ENCODE measurements around the gene PNMA6A. TPM values are rescaled to one million over a fixed set of nuclear protein-coding genes. Genes with fewer than 3 reads are reported as not detected.

The PNMA6A gene
- total and polyA plus RNA-seq, 10 of the 15 experiments (the other 5 are each of a cell fraction or from before 2014, with no cell fraction given): 0.03 to 0.23 (median 0.15) TPM; not detected in 7

DNA sequence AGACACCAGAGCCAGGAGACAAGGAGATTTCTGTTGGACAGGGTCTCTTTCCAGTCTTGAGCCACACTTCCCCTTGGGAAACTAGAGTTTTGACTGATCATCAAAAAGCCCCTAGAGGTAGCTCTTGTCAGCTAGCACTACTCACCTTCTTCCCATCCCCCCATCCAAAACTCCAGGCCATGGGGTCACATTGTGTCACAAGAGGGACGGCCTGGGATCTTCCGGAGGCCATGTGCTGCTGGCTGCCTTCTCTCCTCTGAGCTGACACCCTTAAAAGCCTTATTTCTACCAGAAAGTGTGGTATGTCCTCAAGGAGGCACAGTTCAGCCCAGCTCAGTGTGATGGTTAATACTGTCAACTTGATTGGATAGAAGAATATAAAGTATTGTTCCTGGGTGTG is 8.2 kb upstream of the PNMA6A start:
- H4K20me1 ChIP-seq (ENCODE audit: control insufficient read depth, insufficient read depth): no peaks in the 10 kb centered on the region
- no peak overlapping the region for H3K4me2 ChIP-seq (ENCODE audit: control insufficient read depth, insufficient read depth)
- 30% methylated on average over 2 of the region's 2 CpGs for WGBS (ENCODE audit: insufficient coverage, insufficient replicate concordance, low lambda C conversion rate, missing lambda C conversion rate)
- H3K9ac ChIP-seq (ENCODE audit: control insufficient read depth, insufficient read depth, low read length): no peak overlapping the region
- H3K36me3 ChIP-seq (ENCODE audit: control insufficient read depth in 2 of 2, insufficient read depth in 2 of 2, low read length in 1 of 2): no peaks in the 10 kb centered on the region
- ATAC-seq (no peak), DNase-seq (ENCODE audit: low read depth, low spot score) (no peak), FAIRE-seq (no peak)
- no peaks in the 10 kb centered on the region for H3K27me3 ChIP-seq (replicated peaks in 1 of 2; ENCODE audit: control insufficient read depth in 2 of 2, insufficient read depth in 2 of 2, low read length in 1 of 2)
- CTCF ChIA-PET: no interaction called here
- no peak overlapping the region for H2AFZ ChIP-seq (ENCODE audit: control insufficient read depth, low read depth, low read length)
- POLR2A ChIA-PET: no interaction called here
- intact Hi-C loops (cut with micrococcal nuclease; ENCODE audit: unreplicated experiment) (loop anchor here (5.0 kb wide), 1 partner anchor 253 kb away; no protein-coding TSS in a partner anchor), in situ Hi-C loops (cut with MboI) (no loop called here)
- no peaks in the 10 kb centered on the region for H3K4me1 ChIP-seq (ENCODE audit: control insufficient read depth, insufficient read depth, low read length)
- RAD21 ChIA-PET (ENCODE audit: unreplicated experiment): no interaction called here
- H3K79me2 ChIP-seq (ENCODE audit: control insufficient read depth, insufficient read depth, low read length): no peaks in the 10 kb centered on the region
- H3K9me3 ChIP-seq (replicated peaks; ENCODE audit: control insufficient read depth, insufficient read depth, low read length): no peaks in the 10 kb centered on the region
- H3K4me3 ChIP-seq: no peak overlapping the region
- BruUV-seq (replicated peaks): no TSS peak
- SMC1A ChIA-PET (ENCODE audit: uncharacterized antibody, unreplicated experiment): no interaction called here
- H3K27ac ChIP-seq (ENCODE audit: control insufficient read depth, insufficient read depth): no peak overlapping the region
- TF ChIP-seq CREM (IDR thresholded peaks at IDR 0.05; ENCODE audit: low read depth): no peak
- no peak for TF ChIP-seq YBX1 (IDR thresholded peaks at IDR 0.05)
- TF ChIP-seq, protein P1, sequence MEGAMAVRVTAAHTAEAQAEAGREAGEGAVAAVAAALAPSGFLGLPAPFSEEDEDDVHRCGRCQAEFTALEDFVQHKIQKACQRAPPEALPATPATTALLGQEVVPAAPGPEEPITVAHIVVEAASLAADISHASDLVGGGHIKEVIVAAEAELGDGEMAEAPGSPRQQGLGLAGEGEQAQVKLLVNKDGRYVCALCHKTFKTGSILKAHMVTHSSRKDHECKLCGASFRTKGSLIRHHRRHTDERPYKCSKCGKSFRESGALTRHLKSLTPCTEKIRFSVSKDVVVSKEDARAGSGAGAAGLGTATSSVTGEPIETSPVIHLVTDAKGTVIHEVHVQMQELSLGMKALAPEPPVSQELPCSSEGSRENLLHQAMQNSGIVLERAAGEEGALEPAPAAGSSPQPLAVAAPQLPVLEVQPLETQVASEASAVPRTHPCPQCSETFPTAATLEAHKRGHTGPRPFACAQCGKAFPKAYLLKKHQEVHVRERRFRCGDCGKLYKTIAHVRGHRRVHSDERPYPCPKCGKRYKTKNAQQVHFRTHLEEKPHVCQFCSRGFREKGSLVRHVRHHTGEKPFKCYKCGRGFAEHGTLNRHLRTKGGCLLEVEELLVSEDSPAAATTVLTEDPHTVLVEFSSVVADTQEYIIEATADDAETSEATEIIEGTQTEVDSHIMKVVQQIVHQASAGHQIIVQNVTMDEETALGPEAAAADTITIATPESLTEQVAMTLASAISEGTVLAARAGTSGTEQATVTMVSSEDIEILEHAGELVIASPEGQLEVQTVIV (IDR thresholded peaks at IDR 0.05; ENCODE audit: borderline replicate concordance, partially characterized antibody): no peak
- no peak for TF ChIP-seq CBX5 (IDR thresholded peaks at IDR 0.05; ENCODE audit: low read depth)
- no peak for TF ChIP-seq RBBP5 (conservative IDR thresholded peaks at IDR 0.05)
- no peak for TF ChIP-seq KDM1A (IDR thresholded peaks at IDR 0.05; ENCODE audit: borderline replicate concordance)
- no peak for TF ChIP-seq JUND (IDR thresholded peaks at IDR 0.05; ENCODE audit: low read depth, low read length)
- no peak for TF ChIP-seq ZNF622 (IDR thresholded peaks at IDR 0.05)
- TF ChIP-seq, protein P2, sequence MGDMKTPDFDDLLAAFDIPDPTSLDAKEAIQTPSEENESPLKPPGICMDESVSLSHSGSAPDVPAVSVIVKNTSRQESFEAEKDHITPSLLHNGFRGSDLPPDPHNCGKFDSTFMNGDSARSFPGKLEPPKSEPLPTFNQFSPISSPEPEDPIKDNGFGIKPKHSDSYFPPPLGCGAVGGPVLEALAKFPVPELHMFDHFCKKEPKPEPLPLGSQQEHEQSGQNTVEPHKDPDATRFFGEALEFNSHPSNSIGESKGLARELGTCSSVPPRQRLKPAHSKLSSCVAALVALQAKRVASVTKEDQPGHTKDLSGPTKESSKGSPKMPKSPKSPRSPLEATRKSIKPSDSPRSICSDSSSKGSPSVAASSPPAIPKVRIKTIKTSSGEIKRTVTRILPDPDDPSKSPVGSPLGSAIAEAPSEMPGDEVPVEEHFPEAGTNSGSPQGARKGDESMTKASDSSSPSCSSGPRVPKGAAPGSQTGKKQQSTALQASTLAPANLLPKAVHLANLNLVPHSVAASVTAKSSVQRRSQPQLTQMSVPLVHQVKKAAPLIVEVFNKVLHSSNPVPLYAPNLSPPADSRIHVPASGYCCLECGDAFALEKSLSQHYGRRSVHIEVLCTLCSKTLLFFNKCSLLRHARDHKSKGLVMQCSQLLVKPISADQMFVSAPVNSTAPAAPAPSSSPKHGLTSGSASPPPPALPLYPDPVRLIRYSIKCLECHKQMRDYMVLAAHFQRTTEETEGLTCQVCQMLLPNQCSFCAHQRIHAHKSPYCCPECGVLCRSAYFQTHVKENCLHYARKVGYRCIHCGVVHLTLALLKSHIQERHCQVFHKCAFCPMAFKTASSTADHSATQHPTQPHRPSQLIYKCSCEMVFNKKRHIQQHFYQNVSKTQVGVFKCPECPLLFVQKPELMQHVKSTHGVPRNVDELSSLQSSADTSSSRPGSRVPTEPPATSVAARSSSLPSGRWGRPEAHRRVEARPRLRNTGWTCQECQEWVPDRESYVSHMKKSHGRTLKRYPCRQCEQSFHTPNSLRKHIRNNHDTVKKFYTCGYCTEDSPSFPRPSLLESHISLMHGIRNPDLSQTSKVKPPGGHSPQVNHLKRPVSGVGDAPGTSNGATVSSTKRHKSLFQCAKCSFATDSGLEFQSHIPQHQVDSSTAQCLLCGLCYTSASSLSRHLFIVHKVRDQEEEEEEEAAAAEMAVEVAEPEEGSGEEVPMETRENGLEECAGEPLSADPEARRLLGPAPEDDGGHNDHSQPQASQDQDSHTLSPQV (IDR thresholded peaks at IDR 0.05): no peak
- TF ChIP-seq, protein P3, sequence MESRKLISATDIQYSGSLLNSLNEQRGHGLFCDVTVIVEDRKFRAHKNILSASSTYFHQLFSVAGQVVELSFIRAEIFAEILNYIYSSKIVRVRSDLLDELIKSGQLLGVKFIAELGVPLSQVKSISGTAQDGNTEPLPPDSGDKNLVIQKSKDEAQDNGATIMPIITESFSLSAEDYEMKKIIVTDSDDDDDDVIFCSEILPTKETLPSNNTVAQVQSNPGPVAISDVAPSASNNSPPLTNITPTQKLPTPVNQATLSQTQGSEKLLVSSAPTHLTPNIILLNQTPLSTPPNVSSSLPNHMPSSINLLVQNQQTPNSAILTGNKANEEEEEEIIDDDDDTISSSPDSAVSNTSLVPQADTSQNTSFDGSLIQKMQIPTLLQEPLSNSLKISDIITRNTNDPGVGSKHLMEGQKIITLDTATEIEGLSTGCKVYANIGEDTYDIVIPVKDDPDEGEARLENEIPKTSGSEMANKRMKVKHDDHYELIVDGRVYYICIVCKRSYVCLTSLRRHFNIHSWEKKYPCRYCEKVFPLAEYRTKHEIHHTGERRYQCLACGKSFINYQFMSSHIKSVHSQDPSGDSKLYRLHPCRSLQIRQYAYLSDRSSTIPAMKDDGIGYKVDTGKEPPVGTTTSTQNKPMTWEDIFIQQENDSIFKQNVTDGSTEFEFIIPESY (IDR thresholded peaks at IDR 0.05): no peak
- TF ChIP-seq, protein P4, sequence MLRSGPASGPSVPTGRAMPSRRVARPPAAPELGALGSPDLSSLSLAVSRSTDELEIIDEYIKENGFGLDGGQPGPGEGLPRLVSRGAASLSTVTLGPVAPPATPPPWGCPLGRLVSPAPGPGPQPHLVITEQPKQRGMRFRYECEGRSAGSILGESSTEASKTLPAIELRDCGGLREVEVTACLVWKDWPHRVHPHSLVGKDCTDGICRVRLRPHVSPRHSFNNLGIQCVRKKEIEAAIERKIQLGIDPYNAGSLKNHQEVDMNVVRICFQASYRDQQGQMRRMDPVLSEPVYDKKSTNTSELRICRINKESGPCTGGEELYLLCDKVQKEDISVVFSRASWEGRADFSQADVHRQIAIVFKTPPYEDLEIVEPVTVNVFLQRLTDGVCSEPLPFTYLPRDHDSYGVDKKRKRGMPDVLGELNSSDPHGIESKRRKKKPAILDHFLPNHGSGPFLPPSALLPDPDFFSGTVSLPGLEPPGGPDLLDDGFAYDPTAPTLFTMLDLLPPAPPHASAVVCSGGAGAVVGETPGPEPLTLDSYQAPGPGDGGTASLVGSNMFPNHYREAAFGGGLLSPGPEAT (IDR thresholded peaks at IDR 0.05; ENCODE audit: low read depth): no peak
- no peak for TF ChIP-seq POLR2A (IDR thresholded peaks at IDR 0.05; ENCODE audit: low read depth, low read length)
- TF ChIP-seq EED (IDR thresholded peaks at IDR 0.05; ENCODE audit: low read depth): no peak
- TF ChIP-seq DPF2 (IDR thresholded peaks at IDR 0.05): no peak
- no peak for TF ChIP-seq RAD51 (IDR thresholded peaks at IDR 0.05)
- no peak for TF ChIP-seq ZNF207 (IDR thresholded peaks at IDR 0.05; ENCODE audit: borderline replicate concordance)

Data from GM12878 (cell line).